HG02798 (cell line): ENCODE measurements around the gene SPDYC.

Source experiments
- ATAC-seq: cut with Tn5 transposase; IDR thresholded peaks from one replicate; pipeline ENCODE4 v1.9.1; 2021; ENCODE audit warnings: mild to moderate bottlenecking; ENCODE audit not compliant: unreplicated experiment, poor library complexity

The SPDYC gene

GRCh38 chr11:65217441-65218423, 47.7 kb downstream of the SPDYC start:
- ATAC-seq, result no peak

- ATAC-seq, result no peak
These were observed 48.4 kb downstream of the SPDYC start for GRCh38 chr11:65218446-65218845.

- ATAC-seq, result no peak
These were observed 49.8 kb downstream of the SPDYC start for GRCh38 chr11:65219930-65220213.

- no peak for ATAC-seq
These were observed 51.0 kb downstream of the SPDYC start for GRCh38 chr11:65221026-65221425.
